PFSK-1 (cell line): ENCODE measurements around the gene CCS.

ENCODE experiments used
- FOXP2 ChIP-seq: optimal IDR thresholded peaks from 2 replicates; pipeline ENCODE3; 2011; ENCODE audit warnings: borderline replicate concordance, control low read depth, inconsistent platforms; ENCODE audit not compliant: insufficient read depth; ENCODE audit errors: extremely low read length, extremely low read depth
- POLR2AphosphoS5 ChIP-seq: IDR thresholded peaks from 2 replicates; pipeline ENCODE4 v1.6.1; 2012; ENCODE audit warnings: low read depth, mild to moderate bottlenecking, control low read depth, low read length, moderate library complexity
- SIN3A ChIP-seq: IDR thresholded peaks from 2 replicates; pipeline ENCODE4 v1.6.1; 2012; ENCODE audit warnings: mild to moderate bottlenecking, low read length, moderate library complexity, borderline replicate concordance; ENCODE audit not compliant: insufficient read depth
- TAF1 ChIP-seq: IDR thresholded peaks from 2 replicates; pipeline ENCODE4 v1.6.1; 2012; ENCODE audit warnings: low read length, control low read depth, borderline replicate concordance; ENCODE audit not compliant: insufficient read depth
- TF ChIP-seq, protein P1 (sequence below), 2 experiments: IDR thresholded peaks; 2 replicates each; pipeline versions ENCODE4 v1.6.1 to v1.8.0; 2011 to 2012; ENCODE audit warnings: low read depth in 2 of 2, low read length in 2 of 2, control low read depth in 1 of 2, inconsistent platforms in 1 of 2, mild to moderate bottlenecking in 1 of 2, moderate library complexity in 1 of 2; ENCODE audit not compliant: insufficient read depth in 1 of 2

Gene CCS

GRCh38 chr11:66595245-66595904, 2.4 kb downstream of the CCS start:
- TF ChIP-seq, protein P1, sequence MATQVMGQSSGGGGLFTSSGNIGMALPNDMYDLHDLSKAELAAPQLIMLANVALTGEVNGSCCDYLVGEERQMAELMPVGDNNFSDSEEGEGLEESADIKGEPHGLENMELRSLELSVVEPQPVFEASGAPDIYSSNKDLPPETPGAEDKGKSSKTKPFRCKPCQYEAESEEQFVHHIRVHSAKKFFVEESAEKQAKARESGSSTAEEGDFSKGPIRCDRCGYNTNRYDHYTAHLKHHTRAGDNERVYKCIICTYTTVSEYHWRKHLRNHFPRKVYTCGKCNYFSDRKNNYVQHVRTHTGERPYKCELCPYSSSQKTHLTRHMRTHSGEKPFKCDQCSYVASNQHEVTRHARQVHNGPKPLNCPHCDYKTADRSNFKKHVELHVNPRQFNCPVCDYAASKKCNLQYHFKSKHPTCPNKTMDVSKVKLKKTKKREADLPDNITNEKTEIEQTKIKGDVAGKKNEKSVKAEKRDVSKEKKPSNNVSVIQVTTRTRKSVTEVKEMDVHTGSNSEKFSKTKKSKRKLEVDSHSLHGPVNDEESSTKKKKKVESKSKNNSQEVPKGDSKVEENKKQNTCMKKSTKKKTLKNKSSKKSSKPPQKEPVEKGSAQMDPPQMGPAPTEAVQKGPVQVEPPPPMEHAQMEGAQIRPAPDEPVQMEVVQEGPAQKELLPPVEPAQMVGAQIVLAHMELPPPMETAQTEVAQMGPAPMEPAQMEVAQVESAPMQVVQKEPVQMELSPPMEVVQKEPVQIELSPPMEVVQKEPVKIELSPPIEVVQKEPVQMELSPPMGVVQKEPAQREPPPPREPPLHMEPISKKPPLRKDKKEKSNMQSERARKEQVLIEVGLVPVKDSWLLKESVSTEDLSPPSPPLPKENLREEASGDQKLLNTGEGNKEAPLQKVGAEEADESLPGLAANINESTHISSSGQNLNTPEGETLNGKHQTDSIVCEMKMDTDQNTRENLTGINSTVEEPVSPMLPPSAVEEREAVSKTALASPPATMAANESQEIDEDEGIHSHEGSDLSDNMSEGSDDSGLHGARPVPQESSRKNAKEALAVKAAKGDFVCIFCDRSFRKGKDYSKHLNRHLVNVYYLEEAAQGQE (IDR thresholded peaks at IDR 0.05; ENCODE audit: insufficient read depth in 1 of 2, low read depth in 2 of 2, low read length in 2 of 2), result no peak

- TF ChIP-seq, protein P1 (IDR thresholded peaks at IDR 0.05; ENCODE audit: insufficient read depth in 1 of 2, low read depth in 2 of 2, low read length in 2 of 2), result no peak
- no peak for TF ChIP-seq SIN3A
- TF ChIP-seq POLR2AphosphoS5, result no peak
- no peak for TF ChIP-seq TAF1
- TF ChIP-seq FOXP2, result no peak
Measured at GRCh38 chr11:66598993-66599392, 6.0 kb downstream of the CCS start.

GRCh38 chr11:66600219-66600618, 7.2 kb downstream of the CCS start:
- TF ChIP-seq, protein P1 (IDR thresholded peaks at IDR 0.05; ENCODE audit: insufficient read depth in 1 of 2, low read depth in 2 of 2, low read length in 2 of 2), result no peak
- TF ChIP-seq SIN3A, result no peak
- TF ChIP-seq POLR2AphosphoS5, result no peak
- no peak for TF ChIP-seq TAF1
- no peak for TF ChIP-seq FOXP2

DNA sequence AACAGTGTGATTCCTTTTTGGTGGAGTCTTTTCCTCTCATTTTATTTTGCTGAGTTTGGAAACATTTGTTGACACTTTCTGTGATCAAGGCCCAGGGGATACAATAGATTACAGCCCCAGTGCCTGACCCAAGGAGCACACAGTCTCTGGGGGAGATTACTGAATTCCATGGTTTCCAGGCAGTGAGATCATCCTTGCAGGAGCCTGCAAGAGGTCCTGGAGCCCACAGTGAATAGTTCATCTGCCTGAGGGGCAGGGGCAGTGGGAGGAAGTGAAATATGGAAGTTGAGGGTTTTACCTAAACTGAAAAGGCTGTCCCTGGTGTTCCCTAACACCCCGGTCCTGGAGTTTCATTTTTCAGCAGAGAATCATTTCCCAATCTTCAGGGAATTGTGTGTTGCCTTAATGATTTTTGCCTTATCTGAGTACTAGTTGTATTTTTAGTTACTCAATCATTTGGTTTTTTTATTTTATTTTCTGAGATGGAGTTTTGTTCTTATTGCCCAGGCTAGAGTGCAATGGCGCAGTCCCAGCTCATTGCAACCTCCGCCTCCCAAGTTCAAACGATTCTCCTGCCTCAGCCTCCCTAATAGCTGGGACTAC, 7.7 kb downstream of the CCS start:
- TF ChIP-seq FOXP2 (no peak), TAF1 (no peak), SIN3A (no peak)

DNA sequence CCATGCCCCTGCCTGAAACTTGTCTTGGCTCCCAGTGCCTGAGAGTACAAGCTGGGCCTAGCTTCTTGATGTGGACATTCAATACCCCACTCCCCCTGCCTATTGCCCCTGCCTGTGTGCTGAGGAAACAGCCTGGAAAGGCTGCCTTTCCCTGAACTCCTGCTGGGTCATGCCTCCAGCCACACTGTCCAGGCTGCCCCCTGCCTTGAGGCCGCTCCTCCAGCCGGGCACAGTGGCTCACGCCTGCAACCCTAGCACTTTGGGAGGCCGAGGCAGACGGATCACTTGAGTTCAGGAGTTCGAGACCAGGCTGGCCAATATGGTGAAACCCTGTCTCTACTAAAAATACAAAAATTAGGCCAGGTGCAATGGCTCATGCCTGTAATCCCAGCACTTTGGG, 10.1 kb downstream of the CCS start:
- TF ChIP-seq FOXP2 (no peak), POLR2AphosphoS5 (no peak), TAF1 (no peak), SIN3A (no peak)
- TF ChIP-seq, protein P1 (IDR thresholded peaks at IDR 0.05; ENCODE audit: insufficient read depth in 1 of 2, low read depth in 2 of 2, low read length in 2 of 2), result no peak

GRCh38 chr11:66604155-66604554, 11.2 kb downstream of the CCS start:
- TF ChIP-seq POLR2AphosphoS5 (no peak), SIN3A (no peak), FOXP2 (no peak), TAF1 (no peak)
- TF ChIP-seq, protein P1 (IDR thresholded peaks at IDR 0.05; ENCODE audit: insufficient read depth in 1 of 2, low read depth in 2 of 2, low read length in 2 of 2), result no peak
